HG03575 (cell line): ENCODE data around the gene SMIM17.
"Not testable (repeated sequence)": the region's sequence is repeated elsewhere in the genome, so short reads cannot be mapped to it uniquely, and the experiment has no call there.

ENCODE experiments used
- ATAC-seq: cut with Tn5 transposase; IDR thresholded peaks from one replicate; pipeline ENCODE4 v1.9.1; 2021; ENCODE audit not compliant: unreplicated experiment, insufficient number of reproducible peaks, low FRiP score; ENCODE audit errors: extremely low read depth

SMIM17 gene

DNA sequence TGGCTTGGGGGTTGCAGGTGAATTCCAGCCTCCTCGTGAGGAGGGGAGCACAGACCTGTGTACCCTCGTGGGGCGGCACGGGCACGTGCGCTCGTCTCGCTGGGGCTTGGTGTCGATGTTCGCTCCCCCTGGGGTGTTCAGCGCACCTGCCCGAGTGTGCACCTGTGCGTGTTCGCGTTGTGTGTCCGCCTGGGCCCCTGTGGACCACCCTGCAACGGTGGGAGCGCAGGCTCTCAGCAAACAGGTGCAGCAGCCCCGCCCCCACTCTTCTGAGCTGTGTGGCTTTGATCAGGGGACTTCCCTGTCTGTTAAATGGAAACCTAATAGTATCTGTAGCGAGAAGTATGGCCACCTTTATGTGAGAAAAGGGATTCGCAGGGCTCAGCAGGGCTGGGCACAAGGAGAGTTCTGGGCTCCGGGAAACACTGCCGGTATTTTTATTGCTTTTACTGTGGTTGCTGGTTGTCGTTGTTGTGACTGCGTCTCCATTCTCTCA lies 549 bp downstream of the SMIM17 start:
- no peak for ATAC-seq

DNA sequence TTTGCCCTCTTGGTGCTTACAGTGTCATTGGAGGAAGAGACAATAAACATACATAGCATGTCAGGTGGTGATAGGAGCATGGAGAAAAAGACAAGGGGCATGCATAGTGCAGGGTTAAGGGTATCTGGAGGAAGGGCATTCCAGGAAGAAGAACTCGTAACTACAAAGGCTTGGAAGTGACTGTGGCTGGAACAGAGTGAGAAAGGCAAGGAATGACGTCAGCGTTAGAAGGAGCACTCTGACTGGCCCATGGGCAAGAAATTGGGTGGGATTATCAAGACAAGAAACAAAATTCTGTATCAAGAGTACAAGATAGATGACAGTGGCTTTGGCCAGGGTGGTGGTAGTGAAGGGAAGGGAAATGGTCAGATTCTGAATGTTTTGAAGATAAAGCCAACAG lies 11.2 kb downstream of the SMIM17 start:
- no peak for ATAC-seq

DNA sequence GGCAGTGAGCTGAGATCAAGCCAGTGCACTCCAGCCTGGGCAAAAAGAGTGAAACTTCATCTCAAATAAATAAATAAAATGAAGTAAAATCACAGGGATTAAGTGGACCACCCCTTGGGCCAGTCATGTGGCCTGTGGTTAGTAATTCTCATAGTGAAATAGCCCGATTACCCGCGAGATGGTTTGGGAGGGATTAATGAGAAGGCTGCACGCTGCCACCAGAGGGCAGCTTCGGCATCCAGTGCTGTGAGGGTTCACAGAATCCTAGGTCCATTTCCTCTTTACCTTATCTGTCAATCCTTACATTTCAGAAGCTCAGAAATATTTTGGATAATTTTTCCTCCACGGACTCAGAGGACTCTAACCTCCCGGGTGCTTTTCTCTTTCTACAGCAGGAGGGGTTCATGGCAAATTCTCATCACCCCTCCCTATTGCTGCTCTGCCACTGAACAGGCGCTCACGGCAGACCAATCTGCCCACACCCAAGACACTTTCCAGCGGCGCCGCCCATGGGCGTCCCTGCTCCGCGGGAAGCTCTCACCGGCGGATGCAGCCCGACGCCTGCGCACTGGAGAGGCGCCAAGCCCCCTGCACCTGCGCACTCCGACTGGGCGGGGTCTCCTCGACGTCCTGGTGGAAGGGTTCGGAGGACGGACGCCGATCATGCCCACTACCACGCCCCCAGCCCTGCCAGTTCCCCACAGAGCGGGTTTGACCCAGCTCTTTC lies 17.6 kb downstream of the SMIM17 start:
- ATAC-seq: no peak

DNA sequence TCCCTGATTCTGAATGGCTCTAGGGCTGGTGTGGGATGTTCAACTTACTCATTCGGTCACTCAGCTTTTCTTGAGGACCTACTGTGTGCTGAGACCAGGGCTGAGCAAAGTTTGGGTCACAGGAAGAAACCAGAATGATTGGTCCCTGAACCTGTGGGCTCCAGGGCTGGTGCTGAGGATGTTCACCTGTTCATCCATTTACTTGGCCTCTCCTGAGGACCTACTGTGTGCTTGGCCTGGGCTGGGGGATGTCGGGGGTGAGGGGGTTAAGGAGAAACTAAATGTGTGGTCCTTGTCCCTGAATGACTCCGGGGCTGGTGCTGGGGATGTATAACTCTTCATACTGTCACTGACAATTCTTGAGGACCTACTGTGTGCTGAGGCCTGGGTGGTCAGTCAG lies 18.3 kb downstream of the SMIM17 start:
- no peak for ATAC-seq

GRCh38 chr19:56663931-56664500 lies 21.1 kb downstream of the SMIM17 start:
- no peak for ATAC-seq

DNA sequence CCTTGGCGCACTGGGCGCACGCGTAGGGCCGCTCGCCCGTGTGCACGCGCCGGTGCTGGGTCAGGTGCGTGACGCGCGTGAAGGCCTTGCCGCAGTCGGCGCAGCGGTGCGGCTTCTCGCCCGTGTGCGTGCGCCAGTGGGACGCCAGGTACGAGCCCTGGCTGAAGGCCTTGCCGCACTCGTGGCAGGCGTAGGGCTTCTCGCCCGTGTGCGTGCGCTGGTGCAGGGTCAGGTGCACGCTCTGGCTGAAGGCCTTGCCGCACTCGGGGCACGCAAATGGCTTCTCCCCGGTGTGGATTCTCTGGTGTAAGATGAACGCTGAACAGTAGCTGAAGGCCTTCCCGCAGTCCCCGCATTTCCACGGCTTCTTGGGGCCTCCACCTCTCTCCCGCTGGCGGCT lies 21.6 kb downstream of the SMIM17 start:
- no peak for ATAC-seq

- ATAC-seq: no peak
Measured at GRCh38 chr19:56667311-56667870, 24.4 kb downstream of the SMIM17 start.

DNA sequence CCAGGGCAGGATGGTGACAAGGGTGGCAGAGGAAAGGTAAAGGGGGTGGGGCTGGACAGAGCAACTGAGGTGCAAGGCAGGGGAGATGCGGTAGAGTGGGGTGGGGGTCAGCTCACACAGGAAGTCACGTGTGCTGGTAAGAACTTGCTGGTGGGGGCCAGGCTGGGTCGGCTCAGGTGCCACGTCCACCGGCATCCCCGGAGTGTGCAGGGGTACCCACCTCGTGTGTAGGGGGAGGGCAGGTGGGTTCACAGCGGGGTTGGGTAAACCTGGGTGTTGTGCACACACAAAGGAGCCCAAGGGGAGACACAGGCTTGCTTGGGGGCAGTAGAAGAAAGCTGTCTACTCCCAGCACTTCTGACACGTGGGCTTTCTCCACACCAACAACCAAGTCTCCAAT lies 25.7 kb downstream of the SMIM17 start:
- ATAC-seq: no peak

GRCh38 chr19:56670401-56670960 lies 27.5 kb downstream of the SMIM17 start:
- ATAC-seq: no peak

DNA sequence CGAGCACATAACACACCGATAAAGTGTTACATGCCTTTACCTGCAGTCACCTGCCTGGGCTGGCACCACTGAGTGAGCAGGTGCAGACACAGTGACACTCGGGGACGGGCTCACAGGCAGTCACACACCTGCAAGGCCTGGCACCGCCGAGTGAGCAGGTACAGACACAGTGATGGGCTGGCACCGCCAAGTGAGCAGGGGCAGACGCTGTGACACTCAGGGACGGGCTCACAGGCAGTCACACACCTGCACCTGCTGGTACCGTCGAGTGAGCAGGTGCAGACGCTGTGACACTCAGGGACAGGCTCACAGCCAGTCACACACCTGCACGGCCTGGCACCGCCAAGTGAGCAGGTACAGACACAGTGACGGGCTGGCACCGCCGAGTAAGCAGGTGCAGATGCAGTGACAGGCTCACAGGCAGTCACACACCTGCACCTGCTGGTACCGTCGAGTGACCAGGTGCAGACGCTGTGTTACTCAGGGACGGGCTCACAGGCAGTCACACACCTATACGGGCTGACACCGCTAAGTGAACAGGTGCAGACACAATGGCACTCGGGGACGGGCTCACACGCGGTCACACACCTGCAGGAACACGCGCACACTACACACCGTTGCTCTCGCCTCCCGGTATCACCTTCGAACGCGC lies 28.1 kb downstream of the SMIM17 start:
- ATAC-seq: no peak

GRCh38 chr19:56671613-56671994 lies 28.6 kb downstream of the SMIM17 start, which contains the start of gene ZNF835:
TSS of gene ZNF835 (minus strand) at chr19:56671757. CDS start at chr19:56665198, 6,559 bp downstream.
- no peak for ATAC-seq

GRCh38 chr19:56672610-56673009 lies 29.7 kb downstream of the SMIM17 start:
- ATAC-seq: not testable (repeated sequence)

DNA sequence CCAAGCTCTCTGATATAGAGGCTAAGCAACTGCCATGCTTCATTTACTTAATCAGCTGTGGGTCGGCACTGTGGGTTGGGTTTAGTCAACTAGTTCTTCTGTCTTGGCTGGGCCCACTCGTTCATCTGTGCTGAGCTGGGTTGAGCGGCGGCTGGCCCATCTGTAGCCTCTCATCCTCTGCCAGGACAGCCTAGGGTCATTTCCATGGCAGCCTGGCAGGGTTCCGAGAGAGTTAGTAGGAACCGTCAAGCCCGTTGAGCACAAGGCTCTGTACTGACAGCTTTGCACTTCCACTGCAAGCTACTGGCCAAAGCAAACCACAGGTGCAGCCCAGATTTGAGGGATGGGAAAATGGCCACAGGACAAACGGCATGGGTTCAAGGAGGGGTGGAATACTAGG lies 35.2 kb downstream of the SMIM17 start:
- no peak for ATAC-seq

DNA sequence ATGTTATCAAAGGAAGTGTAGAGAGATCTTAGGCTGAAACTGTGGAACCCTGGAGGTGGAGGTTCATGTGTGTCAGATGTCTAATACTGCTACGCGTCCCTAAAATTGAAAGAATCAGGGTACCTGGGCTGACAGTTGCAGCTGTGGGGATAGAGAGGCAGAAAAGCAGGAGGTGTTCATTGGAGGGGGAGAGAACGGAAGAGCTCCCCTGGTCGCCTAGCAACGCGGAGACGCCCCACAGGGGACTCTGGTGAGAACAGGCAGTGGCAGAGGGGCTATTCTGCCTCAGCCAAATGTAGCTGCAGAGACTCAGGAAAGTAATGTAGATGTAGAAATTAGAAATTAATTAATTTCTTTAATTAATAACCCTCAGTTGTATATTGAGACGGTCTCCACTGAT lies 38.7 kb downstream of the SMIM17 start:
- ATAC-seq: no peak

DNA sequence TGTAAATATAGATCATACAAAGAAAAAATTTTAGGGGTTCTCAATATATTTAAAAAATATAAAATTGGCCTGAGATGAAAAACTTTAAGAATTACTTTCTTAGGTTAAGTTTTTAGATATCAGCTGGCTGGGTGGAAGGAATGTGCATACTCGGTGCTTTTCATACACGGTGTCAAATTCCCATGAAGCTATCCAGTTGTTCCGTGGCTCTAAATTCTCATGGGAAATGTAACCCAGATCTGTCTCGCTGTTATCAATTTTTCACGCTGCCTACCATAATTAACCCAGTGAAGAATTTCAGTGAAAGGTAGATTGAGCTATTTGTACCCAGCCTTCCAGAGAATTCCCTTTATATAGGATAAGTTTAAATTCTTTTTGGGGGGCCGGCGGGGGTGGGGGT lies 40.2 kb downstream of the SMIM17 start:
- no peak for ATAC-seq

DNA sequence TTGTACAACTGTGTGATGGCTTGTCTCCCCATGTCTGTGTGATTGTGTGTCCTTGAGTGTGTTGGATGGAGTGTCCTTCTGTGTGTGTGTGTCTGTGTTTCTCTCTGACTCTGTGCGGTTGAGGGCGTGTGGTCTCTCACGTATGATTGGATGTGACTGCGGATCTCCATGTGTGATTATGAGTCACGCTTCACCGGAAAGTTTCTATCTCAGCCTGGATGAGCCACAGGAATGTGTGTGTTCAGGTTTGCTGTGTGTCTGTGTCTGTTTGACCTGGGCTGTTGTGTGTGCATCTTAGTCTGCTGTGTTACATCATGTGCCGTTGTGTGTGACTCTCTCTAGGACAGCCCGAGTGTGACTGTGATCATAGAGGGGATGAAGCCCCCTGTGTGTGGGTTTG lies 44.1 kb downstream of the SMIM17 start:
- no peak for ATAC-seq

GRCh38 chr19:56689198-56689597 lies 46.2 kb downstream of the SMIM17 start:
- no peak for ATAC-seq

- ATAC-seq: no peak
Measured at GRCh38 chr19:56690670-56691069, 47.7 kb downstream of the SMIM17 start.

DNA sequence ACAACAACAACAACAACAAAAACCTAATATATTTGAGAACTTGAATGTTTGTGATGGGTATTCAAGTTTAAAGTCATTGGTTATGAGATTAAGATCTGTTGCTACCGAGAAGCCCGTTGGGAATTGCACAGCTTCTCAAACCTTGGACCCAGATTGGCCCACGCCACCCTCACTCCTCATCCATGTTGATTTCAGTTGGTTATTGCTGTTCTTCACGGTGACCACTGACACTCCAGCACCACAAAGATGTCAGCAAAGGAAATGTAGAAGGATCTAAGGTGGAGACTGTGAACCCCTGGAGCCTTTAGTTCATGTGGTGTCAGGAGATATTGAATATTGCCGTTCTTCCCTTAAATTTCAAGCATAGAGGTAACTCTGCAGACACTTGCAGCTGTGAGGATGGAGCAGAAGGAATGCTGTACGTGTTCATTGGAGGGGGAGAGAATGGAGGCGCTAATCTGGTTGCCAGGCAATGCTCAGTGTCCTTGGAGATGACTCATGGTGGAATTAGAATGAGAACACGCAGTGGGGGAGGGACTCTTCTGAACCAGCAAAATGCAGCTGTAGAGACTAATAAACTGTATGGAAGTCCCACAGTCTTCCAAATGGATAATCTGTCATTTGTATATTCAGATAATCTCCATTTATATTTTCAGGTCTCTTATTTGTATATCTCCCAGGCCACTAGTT lies 49.4 kb downstream of the SMIM17 start:
- no peak for ATAC-seq
